Thoracic aorta (tissue), 2 donors: ENCODE results near the gene LEUTX. TPM values are rescaled to one million over a fixed set of nuclear protein-coding genes. Genes with fewer than 3 reads are reported as not detected.

ENCODE experiments used
- ATAC-seq: fragments of 150-250 bp; one replicate; pipeline ENCODE4 v1.8.0; 2017; ENCODE audit warnings: low read depth; ENCODE audit not compliant: insufficient number of reproducible peaks, low FRiP score
- DNase-seq: peaks from one replicate; pipeline ENCODE4 v3.0.0-alpha.2; 2020; ENCODE audit warnings: low spot score
- H3K27ac ChIP-seq, 2 donors: fragments of 200-600 bp; sonication (generic); 1 replicate in 1 of 2; 2 replicates in 1 of 2; pipeline ENCODE4 v1.5.1; 2016; ENCODE audit warnings: mild to moderate bottlenecking in 2 of 2, moderate library complexity in 2 of 2
- H3K27me3 ChIP-seq: fragments of 200-600 bp; sonication (generic); replicated peaks from 2 replicates; pipeline ENCODE4 v1.6.0; 2016; ENCODE audit warnings: mild to moderate bottlenecking; ENCODE audit not compliant: insufficient read depth
- H3K36me3 ChIP-seq: fragments of 200-600 bp; sonication (generic); one replicate; pipeline ENCODE4 v1.5.1; 2016
- H3K4me1 ChIP-seq, 2 donors: fragments of 200-600 bp; sonication (generic); 1 replicate in 1 of 2; 2 replicates in 1 of 2; pipeline versions ENCODE4 v1.5.1 to v1.6.0; 2016; ENCODE audit warnings: low read depth in 2 of 2, mild to moderate bottlenecking in 1 of 2; ENCODE audit not compliant: control insufficient read depth in 1 of 2
- H3K4me3 ChIP-seq: fragments of 200-600 bp; sonication (generic); 2 replicates; pipeline ENCODE4 v1.5.1; 2016; ENCODE audit warnings: mild to moderate bottlenecking
- H3K9me3 ChIP-seq: fragments of 200-600 bp; sonication (generic); 2 replicates; pipeline ENCODE4 v1.5.1; 2016
- CTCF ChIP-seq: fragments of 200-600 bp; sonication (generic); IDR thresholded peaks from one replicate; pipeline ENCODE4 v1.5.1; 2019; ENCODE audit warnings: antibody characterized with exemption
- total RNA-seq, 2 donors: library from RNA; depleted of rRNA; stranded (reverse); fragments of >200 nt; gene quantifications; one replicate each; pipeline versions ENCODE4 v1.1.0 to v1.2.3, GENCODE V29; 2016

The LEUTX gene
- total RNA-seq, 2 donors from 2014 or later = not detected

DNA sequence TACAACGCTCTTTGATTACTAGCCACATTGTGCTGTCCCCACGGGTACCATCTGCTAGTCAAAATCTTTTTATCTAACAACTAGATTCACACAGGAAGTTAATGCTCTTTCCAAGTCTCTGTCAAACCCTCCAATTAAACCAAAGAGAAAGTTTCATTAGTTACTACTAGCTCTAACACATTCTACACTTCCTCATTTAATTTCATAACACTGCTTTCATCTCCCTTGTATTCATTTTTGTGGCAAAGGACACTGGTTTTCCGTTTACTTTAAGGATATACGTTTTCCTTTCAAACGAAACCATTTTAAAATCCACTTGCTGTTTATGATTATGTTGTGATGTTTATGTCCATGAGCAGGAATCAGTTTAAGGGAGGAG, 50.0 kb downstream of the LEUTX start:
- H3K36me3 ChIP-seq = peaks cover 33% of the 10 kb centered on the region
- ATAC-seq (no peak), DNase-seq (no peak)
- peaks cover 8 to 24% of the 10 kb centered on the region in 2 donors for H3K4me1 ChIP-seq
- no peak for TF ChIP-seq CTCF
- H3K9me3 ChIP-seq = no peaks in the 10 kb centered on the region
- no peak overlapping the region for H3K4me3 ChIP-seq
- no peaks in the 10 kb centered on the region for H3K27me3 ChIP-seq
- no peak overlapping the region for H3K27ac ChIP-seq

DNA sequence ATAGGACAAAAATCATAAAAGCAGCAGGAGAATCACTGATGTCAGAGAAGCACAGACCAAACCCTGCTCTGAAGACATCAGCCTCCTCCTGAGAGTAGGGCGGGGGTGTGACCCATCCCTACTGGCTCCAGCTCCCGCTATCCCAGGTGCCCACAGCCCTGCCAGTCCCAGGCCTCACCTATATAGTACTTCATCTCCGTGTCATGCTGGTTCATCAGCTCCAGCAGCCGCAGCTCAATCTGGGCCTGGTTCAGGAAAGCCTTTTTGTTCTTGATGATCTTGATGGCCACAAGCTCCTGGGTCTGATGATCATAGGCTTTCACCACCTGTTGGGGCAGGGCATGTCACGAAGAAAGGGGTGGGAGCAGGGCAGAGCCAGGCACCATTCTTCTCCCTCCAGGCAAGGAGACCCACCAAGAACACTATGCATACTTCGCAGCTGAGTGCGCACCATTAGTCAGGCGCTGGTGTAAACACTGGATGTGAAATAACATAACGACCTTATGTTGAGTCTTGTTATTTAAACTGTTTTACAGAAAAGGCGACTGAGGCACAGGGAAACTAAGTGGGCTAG, 51.1 kb downstream of the LEUTX start:
- no peak for DNase-seq
- ATAC-seq = no peak
- Histone ChIP-seq H3K27me3 (no peaks in the 10 kb centered on the region), H3K4me3 (no peak overlapping the region), H3K36me3 (peaks cover 33% of the 10 kb centered on the region), H3K27ac (no peak overlapping the region), H3K9me3 (no peaks in the 10 kb centered on the region), H3K4me1 (peaks cover 7 to 19% of the 10 kb centered on the region in 2 donors)
- TF ChIP-seq CTCF = no peak

- H3K27ac ChIP-seq = no peak overlapping the region
- no peak overlapping the region for H3K4me3 ChIP-seq
- TF ChIP-seq CTCF = no peak
- no peaks in the 10 kb centered on the region for H3K27me3 ChIP-seq
- H3K36me3 ChIP-seq = peaks cover 33% of the 10 kb centered on the region
- no peak for ATAC-seq
- peaks cover 7 to 15% of the 10 kb centered on the region in 2 donors for H3K4me1 ChIP-seq
- no peaks in the 10 kb centered on the region for H3K9me3 ChIP-seq
- DNase-seq = no peak
These were observed 51.8 kb downstream of the LEUTX start for GRCh38 chr19:39830406-39830805.

GRCh38 chr19:39830847-39831246, 52.2 kb downstream of the LEUTX start:
- Histone ChIP-seq H3K4me1 (peaks cover 7 to 15% of the 10 kb centered on the region in 2 donors), H3K36me3 (peaks cover 31% of the 10 kb centered on the region), H3K27ac (no peak overlapping the region), H3K4me3 (no peak overlapping the region), H3K27me3 (no peaks in the 10 kb centered on the region), H3K9me3 (no peaks in the 10 kb centered on the region)
- TF ChIP-seq CTCF = no peak
- ATAC-seq = no peak
- DNase-seq = no peak

DNA sequence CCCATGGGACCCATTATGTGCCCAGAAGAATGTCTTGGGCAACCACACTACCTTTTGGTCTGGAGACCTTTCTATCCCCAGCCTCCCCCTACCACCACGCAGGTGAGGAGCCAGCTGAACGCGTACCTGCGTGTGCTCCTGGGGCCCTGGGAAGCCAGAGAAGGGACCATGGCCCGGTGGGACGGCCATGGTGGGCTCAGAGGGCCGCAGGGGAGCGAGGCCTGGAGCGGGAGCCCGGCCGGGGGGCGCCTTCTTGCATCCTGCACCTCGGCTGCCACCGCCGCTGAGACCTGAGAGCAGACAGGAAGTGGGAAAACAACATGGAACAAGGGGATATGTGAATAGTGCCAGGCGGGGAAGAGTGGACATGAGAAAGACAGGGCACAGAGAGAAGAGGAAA, 53.0 kb downstream of the LEUTX start:
- Histone ChIP-seq H3K27me3 (no peaks in the 10 kb centered on the region), H3K27ac (no peak overlapping the region)
- no peak for DNase-seq

More for the DNA sequence above, 53.0 kb downstream of the LEUTX start:
- Histone ChIP-seq H3K9me3 (no peaks in the 10 kb centered on the region), H3K4me3 (no peak overlapping the region), H3K36me3 (peaks cover 34% of the 10 kb centered on the region), H3K4me1 (peaks cover 7 to 15% of the 10 kb centered on the region in 2 donors)
- no peak for TF ChIP-seq CTCF
- ATAC-seq = no peak
